ENCODE measurements around the gene LACC1. TPM values are rescaled to one million over a fixed set of nuclear protein-coding genes. Genes with fewer than 3 reads are reported as not detected.

Gene LACC1
- total and polyA plus RNA-seq, 2 of the 13 experiments (the other 11 are each of a cell fraction or from before 2014, with no cell fraction given), result 0.92 to 1.7 TPM

DNA sequence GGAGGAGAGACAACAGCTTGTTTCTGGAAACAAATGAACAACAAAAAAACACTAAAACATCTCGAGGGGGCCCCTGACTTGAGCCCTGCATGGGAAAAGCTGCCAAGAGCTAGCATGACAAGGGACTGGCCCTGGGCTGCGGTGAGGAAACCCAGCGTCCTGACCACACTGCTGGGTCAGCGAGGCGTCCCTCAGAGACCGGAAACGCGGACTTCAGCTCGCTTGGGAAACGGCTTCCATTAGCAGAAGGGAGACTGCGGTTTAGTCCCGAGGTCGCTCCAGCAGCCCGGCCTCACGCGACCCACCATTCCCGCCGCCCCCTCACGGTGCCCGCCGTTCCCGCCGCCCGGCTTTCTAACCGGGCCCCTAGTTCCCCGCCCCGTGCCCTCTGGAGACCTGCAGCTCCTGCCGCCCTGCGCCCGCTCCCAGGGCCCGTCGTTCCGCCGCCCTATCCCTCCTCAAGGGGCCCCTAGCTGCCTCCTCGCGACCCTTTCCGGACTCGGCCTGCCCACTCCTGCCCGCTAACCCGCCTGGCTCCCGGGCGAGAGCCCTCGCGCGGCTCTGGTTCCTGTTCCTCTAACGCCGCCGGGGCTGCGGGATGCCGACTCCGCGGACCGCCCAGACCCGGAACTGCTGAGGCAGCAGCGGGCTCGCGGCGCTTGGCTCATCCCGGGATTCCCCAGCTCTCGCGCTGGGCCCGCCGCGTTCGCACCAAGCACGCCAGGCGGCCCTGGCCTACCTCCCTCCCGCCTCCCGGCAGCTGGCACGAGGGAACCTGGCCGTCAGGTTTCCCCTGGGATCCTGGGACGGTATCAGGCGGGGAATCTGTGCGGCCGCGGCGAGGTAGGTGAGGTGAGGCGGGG is 581 bp upstream of the LACC1 start, which contains the start of gene CCDC122 (continued):
- peak; percentile 92 for TF ChIP-seq CHD2 (IDR thresholded peaks at IDR 0.05; ENCODE audit: low read depth, low read length)
- 0 out of 2 replicates have a peak, but pooled peaks have one; percentile 55 for TF ChIP-seq ZNF841 (CRISPR knock-in tag; IDR thresholded peaks at IDR 0.05; ENCODE audit: borderline replicate concordance)
- no peak for TF ChIP-seq ZNF260 (CRISPR knock-in tag; IDR thresholded peaks at IDR 0.05; ENCODE audit: borderline replicate concordance, low read depth)
- peak; percentile 78; the same call in 1 of the 2 replicates for TF ChIP-seq KLF12 (CRISPR knock-in tag; IDR thresholded peaks at IDR 0.05; ENCODE audit: borderline replicate concordance)
- no peak for TF ChIP-seq HNF4G (IDR thresholded peaks at IDR 0.05; ENCODE audit: borderline replicate concordance, low read depth, low read length)
- TF ChIP-seq HNF4G (CRISPR knock-in tag; IDR thresholded peaks at IDR 0.05; ENCODE audit: borderline replicate concordance, low read depth), result no peak
- TF ChIP-seq ZXDC (CRISPR knock-in tag; IDR thresholded peaks at IDR 0.05), result no peak
- TF ChIP-seq ZNF781 (CRISPR knock-in tag; IDR thresholded peaks at IDR 0.05; ENCODE audit: borderline replicate concordance, not compliant biosample characterization), result no peak
- no peak for TF ChIP-seq RBM22 (optimal IDR thresholded peaks at IDR 0.05; ENCODE audit: low read length)
- 0 out of 2 replicates have a peak, but pooled peaks have one; percentile 66 for TF ChIP-seq TGIF2 (CRISPR knock-in tag; IDR thresholded peaks at IDR 0.05)
- TF ChIP-seq ETV5 (CRISPR knock-in tag; IDR thresholded peaks at IDR 0.05; ENCODE audit: borderline replicate concordance), result no peak; the same call in 1 of the 2 replicates
- TF ChIP-seq CHCHD3 (CRISPR knock-in tag; IDR thresholded peaks at IDR 0.05), result peak; percentile 97
- TF ChIP-seq SIX4 (CRISPR knock-in tag; IDR thresholded peaks at IDR 0.05), result no peak; the same call in 1 of the 2 replicates
- TF ChIP-seq, protein P1, sequence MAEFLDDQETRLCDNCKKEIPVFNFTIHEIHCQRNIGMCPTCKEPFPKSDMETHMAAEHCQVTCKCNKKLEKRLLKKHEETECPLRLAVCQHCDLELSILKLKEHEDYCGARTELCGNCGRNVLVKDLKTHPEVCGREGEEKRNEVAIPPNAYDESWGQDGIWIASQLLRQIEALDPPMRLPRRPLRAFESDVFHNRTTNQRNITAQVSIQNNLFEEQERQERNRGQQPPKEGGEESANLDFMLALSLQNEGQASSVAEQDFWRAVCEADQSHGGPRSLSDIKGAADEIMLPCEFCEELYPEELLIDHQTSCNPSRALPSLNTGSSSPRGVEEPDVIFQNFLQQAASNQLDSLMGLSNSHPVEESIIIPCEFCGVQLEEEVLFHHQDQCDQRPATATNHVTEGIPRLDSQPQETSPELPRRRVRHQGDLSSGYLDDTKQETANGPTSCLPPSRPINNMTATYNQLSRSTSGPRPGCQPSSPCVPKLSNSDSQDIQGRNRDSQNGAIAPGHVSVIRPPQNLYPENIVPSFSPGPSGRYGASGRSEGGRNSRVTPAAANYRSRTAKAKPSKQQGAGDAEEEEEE (CRISPR knock-in tag; IDR thresholded peaks at IDR 0.05; ENCODE audit: borderline replicate concordance), result 0 out of 2 replicates have a peak, but pooled peaks have one; percentile 46
- TF ChIP-seq HBP1 (CRISPR knock-in tag; IDR thresholded peaks at IDR 0.05; ENCODE audit: low read depth), result no peak
- no peak for TF ChIP-seq ZNF382 (CRISPR knock-in tag; IDR thresholded peaks at IDR 0.05; ENCODE audit: borderline replicate concordance)
- TF ChIP-seq, protein P2, sequence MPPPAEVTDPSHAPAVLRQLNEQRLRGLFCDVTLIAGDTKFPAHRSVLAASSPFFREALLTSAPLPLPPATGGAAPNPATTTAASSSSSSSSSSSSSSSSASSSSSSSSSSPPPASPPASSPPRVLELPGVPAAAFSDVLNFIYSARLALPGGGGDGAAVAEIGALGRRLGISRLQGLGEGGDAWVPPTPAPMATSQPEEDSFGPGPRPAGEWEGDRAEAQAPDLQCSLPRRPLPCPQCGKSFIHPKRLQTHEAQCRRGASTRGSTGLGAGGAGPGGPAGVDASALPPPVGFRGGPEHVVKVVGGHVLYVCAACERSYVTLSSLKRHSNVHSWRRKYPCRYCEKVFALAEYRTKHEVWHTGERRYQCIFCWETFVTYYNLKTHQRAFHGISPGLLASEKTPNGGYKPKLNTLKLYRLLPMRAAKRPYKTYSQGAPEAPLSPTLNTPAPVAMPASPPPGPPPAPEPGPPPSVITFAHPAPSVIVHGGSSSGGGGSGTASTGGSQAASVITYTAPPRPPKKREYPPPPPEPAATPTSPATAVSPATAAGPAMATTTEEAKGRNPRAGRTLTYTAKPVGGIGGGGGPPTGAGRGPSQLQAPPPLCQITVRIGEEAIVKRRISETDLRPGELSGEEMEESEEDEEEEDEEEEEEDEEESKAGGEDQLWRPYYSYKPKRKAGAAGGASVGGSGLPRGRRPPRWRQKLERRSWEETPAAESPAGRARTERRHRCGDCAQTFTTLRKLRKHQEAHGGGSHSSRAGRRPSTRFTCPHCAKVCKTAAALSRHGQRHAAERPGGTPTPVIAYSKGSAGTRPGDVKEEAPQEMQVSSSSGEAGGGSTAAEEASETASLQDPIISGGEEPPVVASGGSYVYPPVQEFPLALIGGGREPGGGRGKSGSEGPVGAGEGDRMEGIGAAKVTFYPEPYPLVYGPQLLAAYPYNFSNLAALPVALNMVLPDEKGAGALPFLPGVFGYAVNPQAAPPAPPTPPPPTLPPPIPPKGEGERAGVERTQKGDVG (CRISPR knock-in tag; IDR thresholded peaks at IDR 0.05; ENCODE audit: borderline replicate concordance), result 0 out of 2 replicates have a peak, but pooled peaks have one; percentile 25

Data from HepG2 (cell line).